ENCODE results near the gene CXXC1.
A peak's percentile ranks its signal among the peaks of the same experiment; 100 is the strongest.
"Not testable (repeated sequence)": the region's sequence is repeated elsewhere in the genome, so short reads cannot be mapped to it uniquely, and the experiment has no call there.

The CXXC1 gene

GRCh38 chr18:50297621-50298442 is 10.3 kb upstream of the CXXC1 start:
- ChIA-PET CTCF (no interaction called here), POLR2A (ENCODE audit: low non-redundant PET) (no interaction called here)
- DNase-seq (ENCODE audit: low spot score): no peak
- TF ChIP-seq CTCF (conservative IDR thresholded peaks at IDR 0.05; ENCODE audit: low read depth): no peak
- no peak overlapping the region; the same call in 1 of the 2 replicates for H3K27ac ChIP-seq

DNA sequence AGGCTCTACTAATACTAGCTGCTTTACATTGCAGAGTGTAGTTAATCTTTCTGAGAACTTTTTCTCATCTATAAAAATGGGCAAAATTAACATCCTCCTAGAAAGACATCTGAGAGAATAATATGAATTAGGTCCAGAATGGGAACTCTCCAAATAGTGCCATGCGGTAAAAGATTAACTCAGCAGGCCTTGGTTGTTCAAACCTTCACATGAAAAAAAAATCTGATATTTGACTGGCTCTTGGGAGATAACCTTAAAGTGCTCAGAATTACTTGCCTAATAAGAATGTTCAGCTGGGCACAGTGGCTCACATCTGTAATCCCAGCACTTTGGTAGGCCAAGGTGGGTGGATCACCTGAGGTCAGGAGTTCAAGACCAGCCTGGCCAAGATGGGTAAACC is 5.5 kb upstream of the CXXC1 start:
- H3K27ac ChIP-seq: no peak overlapping the region
- no peak for DNase-seq (ENCODE audit: low spot score)
- no peak for TF ChIP-seq CTCF (conservative IDR thresholded peaks at IDR 0.05; ENCODE audit: low read depth)
- ChIA-PET CTCF (no interaction called here), POLR2A (ENCODE audit: low non-redundant PET) (no interaction called here)

- ChIA-PET POLR2A (ENCODE audit: low non-redundant PET) (no interaction called here), CTCF (interaction anchor here (0.7 kb wide), 1 partner anchor 1372 kb away, joined by 4 read pairs; no protein-coding TSS in a partner anchor)
- no peak overlapping the region for H3K27ac ChIP-seq
- TF ChIP-seq CTCF (conservative IDR thresholded peaks at IDR 0.05; ENCODE audit: low read depth): no peak
- DNase-seq (ENCODE audit: low spot score): no peak
These were observed 1.6 kb upstream of the CXXC1 start for GRCh38 chr18:50289108-50289443.

DNA sequence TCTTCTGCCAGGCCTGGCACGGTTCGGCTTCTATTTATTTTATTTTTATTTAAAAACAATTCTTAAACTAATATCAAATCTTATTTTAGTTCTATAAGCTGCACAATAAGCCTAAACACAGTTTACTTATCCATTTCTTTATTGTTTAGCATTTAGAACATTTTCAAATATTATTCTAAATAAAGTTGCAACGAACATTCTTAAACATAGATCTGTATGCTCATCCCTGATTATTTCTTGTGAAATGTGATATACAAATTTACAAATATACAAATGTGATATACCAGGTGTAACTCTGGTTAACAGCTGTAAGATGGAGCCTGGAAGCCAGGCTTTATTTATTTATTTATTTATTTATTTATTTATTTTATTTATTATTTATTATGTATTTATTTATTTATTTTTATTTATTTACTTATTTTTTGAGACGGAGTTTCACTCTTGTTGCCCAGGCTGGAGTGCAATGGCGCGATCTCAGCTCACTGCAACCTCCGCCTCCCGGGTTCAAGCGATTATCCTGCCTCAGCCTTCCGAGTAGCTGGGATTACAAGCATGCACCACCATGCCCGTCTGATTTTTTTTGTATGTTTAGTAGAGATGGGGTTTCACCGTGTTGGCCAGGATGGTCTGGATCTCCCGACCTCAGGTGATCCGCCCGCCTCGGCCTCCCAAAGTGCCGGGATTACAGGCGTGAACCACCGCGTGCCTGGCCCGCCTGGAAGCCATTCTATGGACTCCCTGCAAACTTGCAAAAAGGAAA is 1.0 kb upstream of the CXXC1 start:
- peak overlapping the region; percentile 91 for H3K27ac ChIP-seq
- DNase-seq (ENCODE audit: low spot score); POLR2A ChIA-PET (ENCODE audit: low non-redundant PET): not testable (repeated sequence)
- CTCF ChIA-PET: interaction anchor here (0.6 kb wide), 1 partner anchor 430 kb away, joined by 3 read pairs; no protein-coding TSS in a partner anchor

GRCh38 chr18:50287028-50287440 is 458 bp downstream of the CXXC1 start:
- CTCF ChIA-PET: no interaction called here

GRCh38 chr18:50286391-50287027 is 983 bp downstream of the CXXC1 start:
- peak; percentile 26 for DNase-seq (ENCODE audit: low spot score)
- POLR2A ChIA-PET (ENCODE audit: low non-redundant PET): no interaction called here
- CTCF ChIA-PET: interaction anchor here (0.5 kb wide), 1 partner anchor 1961 kb away, joined by 8 read pairs; no protein-coding TSS in a partner anchor

More at GRCh38 chr18:50287028-50287440, 458 bp downstream of the CXXC1 start:
- DNase-seq (ENCODE audit: low spot score): no peak
- no peak for TF ChIP-seq CTCF (conservative IDR thresholded peaks at IDR 0.05; ENCODE audit: low read depth)
- peak overlapping the region; percentile 91 for H3K27ac ChIP-seq
- POLR2A ChIA-PET (ENCODE audit: low non-redundant PET): no interaction called here

More at GRCh38 chr18:50286391-50287027, 983 bp downstream of the CXXC1 start:
- no peak for TF ChIP-seq CTCF (conservative IDR thresholded peaks at IDR 0.05; ENCODE audit: low read depth)
- H3K27ac ChIP-seq: peak overlapping the region; percentile 91

All from RWPE1 (cell line).